Osteocyte (in vitro differentiated cells): ENCODE measurements around the gene MRGPRX2. TPM values are rescaled to one million over a fixed set of nuclear protein-coding genes. Genes with fewer than 3 reads are reported as not detected.

Experiments used
- DNase-seq: peaks from one replicate; pipeline ENCODE4 v3.0.0; 2021; ENCODE audit warnings: mixed read lengths; ENCODE audit not compliant: unreplicated experiment; ENCODE audit errors: extremely low spot score
- H3K27ac Mint-ChIP-seq: one replicate; pipeline ENCODE4 v1.8.0; 2021; ENCODE audit warnings: mild to moderate bottlenecking, mixed read lengths; ENCODE audit not compliant: unreplicated experiment
- H3K27me3 Mint-ChIP-seq: one replicate; pipeline ENCODE4 v1.8.0; 2021; ENCODE audit warnings: mixed read lengths; ENCODE audit not compliant: unreplicated experiment
- H3K36me3 Mint-ChIP-seq: one replicate; pipeline ENCODE4 v1.8.0; 2021; ENCODE audit warnings: mixed read lengths; ENCODE audit not compliant: unreplicated experiment
- H3K4me1 Mint-ChIP-seq: one replicate; pipeline ENCODE4 v1.8.0; 2021; ENCODE audit warnings: mixed read lengths; ENCODE audit not compliant: unreplicated experiment
- H3K4me3 Mint-ChIP-seq: one replicate; pipeline ENCODE4 v1.8.0; 2021; ENCODE audit warnings: mild to moderate bottlenecking, moderate library complexity, mixed read lengths; ENCODE audit not compliant: unreplicated experiment
- H3K9me3 Mint-ChIP-seq: one replicate; pipeline ENCODE4 v1.8.0; 2021; ENCODE audit warnings: mixed read lengths; ENCODE audit not compliant: unreplicated experiment
- CTCF ChIP-seq: fragments of 200-600 bp; sonication (generic); IDR thresholded peaks from 2 replicates; pipeline ENCODE4 v1.5.0; 2021; ENCODE audit warnings: antibody characterized with exemption, mild to moderate bottlenecking, moderate library complexity
- total RNA-seq: library from RNA; stranded (reverse); gene quantifications from 2 replicates; pipeline ENCODE4 v1.2.1, GENCODE V29; 2021

The MRGPRX2 gene
- total RNA-seq, 1 donor from 2014 or later, result not detected

- no peaks in the 10 kb centered on the region for H3K36me3 Mint-ChIP-seq
- no peak for DNase-seq
- no peak overlapping the region for H3K4me3 Mint-ChIP-seq
- peaks cover 5% of the 10 kb centered on the region for H3K9me3 Mint-ChIP-seq
- H3K27me3 Mint-ChIP-seq, result peaks cover 9% of the 10 kb centered on the region
- H3K27ac Mint-ChIP-seq, result no peak overlapping the region
- no peak for TF ChIP-seq CTCF
- no peaks in the 10 kb centered on the region for H3K4me1 Mint-ChIP-seq
These were observed 47.2 kb downstream of the MRGPRX2 start for GRCh38 chr11:19013181-19013857.

GRCh38 chr11:19012636-19013035 is 47.9 kb downstream of the MRGPRX2 start:
- Mint-ChIP-seq H3K4me1 (no peaks in the 10 kb centered on the region), H3K4me3 (no peak overlapping the region), H3K27me3 (peaks cover 9% of the 10 kb centered on the region), H3K36me3 (no peaks in the 10 kb centered on the region), H3K27ac (no peak overlapping the region), H3K9me3 (peaks cover 8% of the 10 kb centered on the region)
- no peak for TF ChIP-seq CTCF
- no peak for DNase-seq

Other genes with a start within 250 kb of the MRGPRX2 start
- gene MRGPRX1, start 121.3 kb downstream of the MRGPRX2 start, total RNA-seq, result not detected in 2 replicates
- 11.6 and 13.3 TPM in 2 replicates for gene ZDHHC13, start 56.5 kb upstream of the MRGPRX2 start, total RNA-seq
- gene CSRP3, start 141.3 kb upstream of the MRGPRX2 start, total RNA-seq, result not detected in 2 replicates
- gene E2F8, start 180.2 kb upstream of the MRGPRX2 start, total RNA-seq, result 1.7 and 2.1 TPM in 2 replicates